CD14-positive monocyte (primary cell): ENCODE results near the gene ACAD8. TPM values are rescaled to one million over a fixed set of nuclear protein-coding genes. Genes with fewer than 3 reads are reported as not detected.
A peak's percentile ranks its signal among the peaks of the same experiment; 100 is the strongest.

Source experiments
- DNase-seq, 3 donors: peaks; one replicate each; pipeline ENCODE4 v3.0.0-alpha.2; 2011 to 2022
- H2AFZ ChIP-seq: 2 replicates; pipeline ENCODE4 v1.6.0; 2012; ENCODE audit warnings: mild to moderate bottlenecking, low read depth, low read length, inconsistent platforms; ENCODE audit not compliant: insufficient read depth, poor library complexity, severe bottlenecking
- H3K27ac ChIP-seq, 2 donors: 1 replicate in 1 of 2; 2 replicates in 1 of 2; pipeline ENCODE4 v1.5.1; 2012 to 2013; ENCODE audit warnings: low read length in 2 of 2, control low read depth in 1 of 2, inconsistent platforms in 1 of 2, low read depth in 1 of 2, mild to moderate bottlenecking in 1 of 2
- H3K27me3 ChIP-seq, 2 donors: one replicate each; pipeline versions ENCODE4 v1.6.0 to v1.6.1; 2011 to 2013; ENCODE audit warnings: low read length in 2 of 2; ENCODE audit not compliant: control insufficient read depth in 2 of 2, insufficient read depth in 2 of 2
- H3K36me3 ChIP-seq, 2 donors: replicated peaks in 1 of 2; 1 replicate in 1 of 2; 2 replicates in 1 of 2; pipeline versions ENCODE4 v1.5.1 to v1.6.1; 2012 to 2013; ENCODE audit warnings: low read length in 2 of 2, control low read depth in 1 of 2, inconsistent platforms in 1 of 2, mild to moderate bottlenecking in 1 of 2; ENCODE audit not compliant: insufficient read depth in 2 of 2, control insufficient read depth in 1 of 2
- H3K4me1 ChIP-seq, 2 donors: 1 replicate in 1 of 2; 2 replicates in 1 of 2; pipeline versions ENCODE4 v1.5.1 to v1.6.1; 2012 to 2013; ENCODE audit warnings: low read length in 2 of 2, control low read depth in 1 of 2, inconsistent platforms in 1 of 2, mild to moderate bottlenecking in 1 of 2, moderate library complexity in 1 of 2; ENCODE audit not compliant: insufficient read depth in 2 of 2, control insufficient read depth in 1 of 2
- H3K4me2 ChIP-seq: replicated peaks from 2 replicates; pipeline ENCODE3; 2012; ENCODE audit warnings: low read length, moderate library complexity, mild to moderate bottlenecking; ENCODE audit not compliant: poor library complexity, severe bottlenecking; ENCODE audit errors: extremely low read depth
- H3K4me3 ChIP-seq, 3 experiments: fragments of 200-600 bp in 1 of 3; sonication (generic) in 1 of 3; replicated peaks in 1 of 3; 1 replicate in 2 of 3; 2 replicates in 1 of 3; pipeline ENCODE4 v1.5.1; 2011 to 2013; ENCODE audit warnings: low read length in 3 of 3, mild to moderate bottlenecking in 3 of 3, control low read depth in 2 of 3, low read depth in 2 of 3, inconsistent platforms in 1 of 3, moderate library complexity in 1 of 3
- H3K79me2 ChIP-seq: 2 replicates; pipeline ENCODE4 v1.6.0; 2012; ENCODE audit warnings: mild to moderate bottlenecking, control low read depth, inconsistent platforms, low read length, moderate library complexity; ENCODE audit not compliant: insufficient read depth
- H3K9ac ChIP-seq: 2 replicates; pipeline ENCODE4 v1.6.0; 2017; ENCODE audit warnings: low read length, mild to moderate bottlenecking; ENCODE audit not compliant: insufficient read depth, poor library complexity, severe bottlenecking
- H3K9me3 ChIP-seq, 2 donors: replicated peaks in 1 of 2; 1 replicate in 1 of 2; 2 replicates in 1 of 2; pipeline versions ENCODE4 v1.5.1 to v1.6.1; 2012 to 2013; ENCODE audit warnings: low read length in 2 of 2, control low read depth in 1 of 2; ENCODE audit not compliant: control insufficient read depth in 1 of 2, insufficient read depth in 1 of 2
- H4K20me1 ChIP-seq: 2 replicates; pipeline ENCODE4 v1.6.0; 2012; ENCODE audit warnings: mild to moderate bottlenecking, low read length, control low read depth, moderate library complexity; ENCODE audit not compliant: insufficient read depth
- H3K27ac Mint-ChIP-seq, 7 donors: one replicate each; pipeline ENCODE4 v1.8.0; 2020; ENCODE audit warnings: mild to moderate bottlenecking in 7 of 7, mixed read lengths in 7 of 7, moderate library complexity in 6 of 7, inconsistent platforms in 2 of 7
- H3K27me3 Mint-ChIP-seq, 3 donors: one replicate each; pipeline ENCODE4 v1.8.0; 2021 to 2022; ENCODE audit warnings: low read depth in 3 of 3, mild to moderate bottlenecking in 3 of 3, mixed read lengths in 3 of 3, moderate library complexity in 3 of 3, inconsistent platforms in 1 of 3
- H3K36me3 Mint-ChIP-seq, 2 donors: one replicate each; pipeline ENCODE4 v1.8.0; 2020; ENCODE audit warnings: mixed read lengths in 2 of 2, inconsistent platforms in 1 of 2, mild to moderate bottlenecking in 1 of 2
- H3K4me1 Mint-ChIP-seq: one replicate; pipeline ENCODE4 v1.8.0; 2020; ENCODE audit warnings: mild to moderate bottlenecking, mixed read lengths
- H3K4me3 Mint-ChIP-seq, 2 donors: one replicate each; pipeline ENCODE4 v1.8.0; 2020; ENCODE audit warnings: mild to moderate bottlenecking in 2 of 2, mixed read lengths in 2 of 2, moderate library complexity in 1 of 2
- H3K9me3 Mint-ChIP-seq, 7 donors: one replicate each; pipeline ENCODE4 v1.8.0; 2020 to 2022; ENCODE audit warnings: mixed read lengths in 7 of 7, mild to moderate bottlenecking in 6 of 7, moderate library complexity in 6 of 7, inconsistent platforms in 2 of 7
- CTCF ChIP-seq: fragments of 200-600 bp; IDR thresholded peaks from one replicate; pipeline ENCODE4 v1.8.0; 2022; ENCODE audit warnings: antibody characterized with exemption, mild to moderate bottlenecking
- WGBS: methylation state at CpG from one replicate; pipeline ENCODE4 v1.1.5; 2013; ENCODE audit warnings: missing lambda C conversion rate; ENCODE audit not compliant: insufficient coverage; 5-methylcytosine and 5-hydroxymethylcytosine counted together
- intact Hi-C, 2 donors: fragments of 100-400 bp; cut with micrococcal nuclease; formaldehyde crosslinking; loops; one replicate each; pipeline versions ENCODE4 v1.15.0 to v1.15.1; 2023
- polyA plus RNA-seq, 3 donors: library from polyadenylated mRNA; depleted of rRNA in 1 of 3; unstranded in 2 of 3; stranded (reverse) in 1 of 3; fragments of 300-500 nt in 2 of 3; fragments of >200 nt in 1 of 3; fragmentation: Illumina TruSeq in 2 of 3; gene quantifications; 1 replicate in 2 of 3; 2 replicates in 1 of 3; pipeline ENCODE4 v1.2.3, GENCODE V29; 2012 to 2021

Gene ACAD8
- polyA plus RNA-seq, 3 donors = 16.7 to 37.2 (median 19.3) TPM

GRCh38 chr11:134246100-134246499, 7.3 kb upstream of the ACAD8 start:
- Histone ChIP-seq H3K79me2 (no peaks in the 10 kb centered on the region), H4K20me1 (no peaks in the 10 kb centered on the region), H3K9me3 (no peaks in the 10 kb centered on the region), H3K4me2 (no peak overlapping the region), H3K9ac (no peak overlapping the region), H3K27ac (no peak overlapping the region), H3K36me3 (peaks cover 81 to 94% of the 10 kb centered on the region in 2 donors), H3K4me3 (no peak overlapping the region), H3K4me1 (peaks cover 8 to 9% of the 10 kb centered on the region in 2 donors), H2AFZ (no peak overlapping the region), H3K27me3 (no peaks in the 10 kb centered on the region)
- 94% methylated on average over 11 of the region's 11 CpGs for WGBS
- intact Hi-C loops = no loop called here
- no peaks in the 10 kb centered on the region for H3K27me3 Mint-ChIP-seq
- no peak overlapping the region for H3K27ac Mint-ChIP-seq
- H3K4me3 Mint-ChIP-seq = no peak overlapping the region
- peaks cover 83 to 86% of the 10 kb centered on the region in 2 donors for H3K36me3 Mint-ChIP-seq
- no peaks in the 10 kb centered on the region for H3K9me3 Mint-ChIP-seq
- peaks cover 4% of the 10 kb centered on the region for H3K4me1 Mint-ChIP-seq
- DNase-seq = no peak
- TF ChIP-seq CTCF = no peak

- DNase-seq = no peak
- H3K79me2 ChIP-seq = no peaks in the 10 kb centered on the region
- peaks cover 75 to 88% of the 10 kb centered on the region in 2 donors for H3K36me3 ChIP-seq
- H2AFZ ChIP-seq = no peak overlapping the region
- intact Hi-C loops = no loop called here
- Mint-ChIP-seq H3K4me3 (no peak overlapping the region), H3K9me3 (no peaks in the 10 kb centered on the region), H3K27me3 (no peaks in the 10 kb centered on the region), H3K4me1 (peaks cover 4% of the 10 kb centered on the region), H3K36me3 (peaks cover 80 to 81% of the 10 kb centered on the region in 2 donors), H3K27ac (peak overlapping the region in 1 of 7 donors; percentile 60)
- H3K9me3 ChIP-seq = no peaks in the 10 kb centered on the region
- peaks cover 8 to 9% of the 10 kb centered on the region in 2 donors for H3K4me1 ChIP-seq
- no peak for TF ChIP-seq CTCF
- no peak overlapping the region for H3K4me2 ChIP-seq
- no peak overlapping the region for H3K27ac ChIP-seq
- no peak overlapping the region for H3K9ac ChIP-seq
- no peak overlapping the region for H3K4me3 ChIP-seq
- WGBS = 83% methylated on average over 1 of the region's 4 CpGs
- no peaks in the 10 kb centered on the region for H3K27me3 ChIP-seq
- H4K20me1 ChIP-seq = no peaks in the 10 kb centered on the region
Measured at GRCh38 chr11:134246678-134247077, 6.7 kb upstream of the ACAD8 start.
